ENCODE results near the gene TTC27.

DNA sequence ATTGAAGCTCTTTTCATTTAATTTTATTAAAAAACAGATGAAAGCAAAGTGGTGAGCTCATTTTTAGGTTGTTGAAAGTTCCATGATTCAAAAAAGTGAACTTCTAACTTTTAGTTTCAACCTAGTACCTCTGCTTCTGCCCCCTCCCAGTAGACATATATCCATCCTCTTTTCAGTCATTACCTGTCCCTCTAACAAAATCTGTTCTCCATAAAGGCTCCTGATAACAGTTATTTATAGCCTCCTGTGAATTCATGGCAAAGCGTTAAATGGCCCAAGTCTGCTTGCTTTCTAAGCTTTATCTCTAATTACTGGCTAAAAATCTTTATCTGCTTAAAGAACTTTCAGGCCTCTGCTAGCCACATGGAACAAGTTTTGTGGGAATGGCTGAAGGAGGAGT is 148.1 kb downstream of the TTC27 start:
- TF ChIP-seq, protein P1, sequence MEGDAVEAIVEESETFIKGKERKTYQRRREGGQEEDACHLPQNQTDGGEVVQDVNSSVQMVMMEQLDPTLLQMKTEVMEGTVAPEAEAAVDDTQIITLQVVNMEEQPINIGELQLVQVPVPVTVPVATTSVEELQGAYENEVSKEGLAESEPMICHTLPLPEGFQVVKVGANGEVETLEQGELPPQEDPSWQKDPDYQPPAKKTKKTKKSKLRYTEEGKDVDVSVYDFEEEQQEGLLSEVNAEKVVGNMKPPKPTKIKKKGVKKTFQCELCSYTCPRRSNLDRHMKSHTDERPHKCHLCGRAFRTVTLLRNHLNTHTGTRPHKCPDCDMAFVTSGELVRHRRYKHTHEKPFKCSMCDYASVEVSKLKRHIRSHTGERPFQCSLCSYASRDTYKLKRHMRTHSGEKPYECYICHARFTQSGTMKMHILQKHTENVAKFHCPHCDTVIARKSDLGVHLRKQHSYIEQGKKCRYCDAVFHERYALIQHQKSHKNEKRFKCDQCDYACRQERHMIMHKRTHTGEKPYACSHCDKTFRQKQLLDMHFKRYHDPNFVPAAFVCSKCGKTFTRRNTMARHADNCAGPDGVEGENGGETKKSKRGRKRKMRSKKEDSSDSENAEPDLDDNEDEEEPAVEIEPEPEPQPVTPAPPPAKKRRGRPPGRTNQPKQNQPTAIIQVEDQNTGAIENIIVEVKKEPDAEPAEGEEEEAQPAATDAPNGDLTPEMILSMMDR (IDR thresholded peaks at IDR 0.05), result no peak
- TF ChIP-seq EP300 (IDR thresholded peaks at IDR 0.05), result no peak

Measured in ovary (tissue), 3 donors.